OCI-LY7 (cell line): ENCODE results near the gene R3HCC1L. TPM values are rescaled to one million over a fixed set of nuclear protein-coding genes. Genes with fewer than 3 reads are reported as not detected.

Experiments used
- BruUV-seq: library from RNA; stranded (reverse); fragments of 400-500 nt; replicated peaks from 2 replicates; lab custom pipeline; 2021; lab: Mats Ljungman, UMichigan
- CTCF ChIA-PET: fragments of 300-600 bp; sonication (Branson Sonifier 250); formaldehyde crosslinking; loops from one replicate; lab custom pipeline; 2022; ENCODE audit warnings: antibody characterized with exemption; ENCODE audit not compliant: unreplicated experiment; lab: Charles Lee
- POLR2A ChIA-PET: fragments of 300-600 bp; sonication (Branson Sonifier 250); formaldehyde crosslinking; loops from one replicate; lab custom pipeline; 2022; ENCODE audit warnings: antibody characterized with exemption; lab: Charles Lee
- DNase-seq: peaks from one replicate; pipeline ENCODE4 v3.0.0-alpha.2; 2015; ENCODE audit warnings: low spot score
- H2AFZ ChIP-seq: fragments of 200-600 bp; sonication (generic), shearing (Covaris generic); 2 replicates; pipeline ENCODE4 v1.6.1; 2014; ENCODE audit warnings: mild to moderate bottlenecking, antibody characterized with exemption, low read length, moderate library complexity
- H3K27ac ChIP-seq: fragments of 200-600 bp; sonication (generic); 2 replicates; pipeline ENCODE4 v1.5.1; 2014; ENCODE audit warnings: mixed run types, low read depth, mild to moderate bottlenecking, moderate library complexity, low read length, inconsistent platforms; ENCODE audit not compliant: poor library complexity, severe bottlenecking
- H3K36me3 ChIP-seq: fragments of 200-600 bp; sonication (generic); 2 replicates; pipeline ENCODE4 v1.6.1; 2014; ENCODE audit warnings: mild to moderate bottlenecking, antibody characterized with exemption, low read length, moderate library complexity, mixed read lengths; ENCODE audit not compliant: insufficient read depth
- H3K4me1 ChIP-seq: fragments of 200-600 bp; sonication (generic); 2 replicates; pipeline ENCODE4 v1.5.1; 2014; ENCODE audit warnings: mild to moderate bottlenecking, low read length; ENCODE audit not compliant: insufficient read depth, poor library complexity, severe bottlenecking
- H3K4me2 ChIP-seq: fragments of 200-600 bp; sonication (generic); 2 replicates; pipeline ENCODE4 v1.6.1; 2014; ENCODE audit warnings: mild to moderate bottlenecking, low read length
- H3K4me3 ChIP-seq: fragments of 200-600 bp; sonication (generic); 2 replicates; pipeline ENCODE4 v1.5.1; 2014; ENCODE audit warnings: mild to moderate bottlenecking, low read depth, low read length; ENCODE audit not compliant: poor library complexity, severe bottlenecking
- H3K79me2 ChIP-seq: fragments of 200-600 bp; sonication (generic); 2 replicates; pipeline ENCODE4 v1.6.1; 2016; ENCODE audit warnings: low read depth, mild to moderate bottlenecking, low read length, moderate library complexity, mixed read lengths; ENCODE audit not compliant: insufficient read depth
- H3K9me2 ChIP-seq: fragments of 200-600 bp; sonication (generic); 2 replicates; pipeline ENCODE4 v1.6.1; 2016; ENCODE audit warnings: mild to moderate bottlenecking, low read length, mixed read lengths; ENCODE audit not compliant: insufficient read depth
- H3K9me3 ChIP-seq: fragments of 200-600 bp; sonication (generic); 2 replicates; pipeline ENCODE4 v1.6.1; 2014; ENCODE audit warnings: mild to moderate bottlenecking, mixed run types, low read length, mixed read lengths
- H4K20me1 ChIP-seq: fragments of 200-600 bp; sonication (generic); 2 replicates; pipeline ENCODE4 v1.6.1; 2014; ENCODE audit warnings: mild to moderate bottlenecking, antibody characterized with exemption, low read length, moderate library complexity, mixed read lengths; ENCODE audit not compliant: insufficient read depth
- EZH2phosphoT487 ChIP-seq: fragments of 200-600 bp; sonication (generic); IDR thresholded peaks from 2 replicates; pipeline ENCODE4 v1.6.1; 2018; ENCODE audit warnings: low read depth, borderline replicate concordance, mild to moderate bottlenecking, mixed run types, antibody characterized with exemption, low read length, moderate library complexity, mixed read lengths
- intact Hi-C: fragments of 100-400 bp; cut with micrococcal nuclease; formaldehyde crosslinking; loops from one replicate; pipeline ENCODE4 v1.10.0; 2022; ENCODE audit not compliant: unreplicated experiment
- total RNA-seq, 2 experiments: library from RNA; depleted of rRNA in 1 of 2; stranded (reverse); fragments of >200 nt in 1 of 2; shearing (Covaris generic) in 1 of 2; gene quantifications; 2 replicates each; pipeline ENCODE4 v1.2.3, GENCODE V29; 2014 to 2022
- TF ChIP-seq, protein P1 (sequence below): fragments of 200-600 bp; sonication (generic); conservative IDR thresholded peaks from 2 replicates; pipeline ENCODE4 v1.5.1; 2014; ENCODE audit warnings: mild to moderate bottlenecking, antibody characterized with exemption, low read length, moderate library complexity, mixed read lengths

The R3HCC1L gene
- total RNA-seq, 2 experiments from 2014 or later: 38.8 to 42.0 TPM

DNA sequence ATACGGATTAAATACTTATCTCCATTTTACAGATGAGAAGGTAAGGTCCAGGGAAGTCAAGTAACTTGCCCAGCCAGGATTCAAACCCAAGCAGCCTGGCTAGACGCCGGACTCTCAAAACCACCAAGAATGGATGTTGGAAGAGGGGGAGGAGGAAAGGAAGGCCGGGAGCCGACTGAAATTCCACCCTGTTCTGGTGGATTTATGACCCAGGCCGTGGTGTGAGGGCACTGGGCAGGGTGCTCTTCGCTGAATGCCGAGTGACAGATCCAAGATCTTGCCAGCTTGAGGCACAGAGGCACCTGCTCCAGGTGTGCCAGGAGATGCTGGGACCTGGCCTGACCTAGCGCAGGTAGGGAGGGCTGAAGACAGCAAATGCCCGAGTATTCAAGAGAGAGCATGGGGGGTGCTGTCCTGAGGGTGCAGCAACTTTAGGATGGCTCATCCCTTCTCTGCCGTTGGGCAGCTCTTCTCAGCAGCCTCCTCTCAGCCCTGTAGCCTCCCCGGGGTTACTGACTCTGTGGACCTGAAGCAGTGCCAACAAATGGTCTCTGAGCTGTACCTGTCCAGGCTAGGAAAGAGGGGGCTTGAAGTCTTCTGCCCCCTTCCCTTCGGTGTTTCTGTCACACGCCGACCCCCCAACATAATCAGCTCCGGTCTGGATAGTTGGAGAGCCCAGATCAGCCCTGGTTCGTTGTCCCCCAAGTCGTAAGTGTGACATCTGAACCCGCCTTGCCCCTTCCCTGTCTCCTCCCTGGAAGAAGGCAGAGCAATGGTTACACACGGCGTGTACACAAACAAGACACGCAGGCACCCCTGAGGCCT lies 132.8 kb downstream of the R3HCC1L start:
- H4K20me1 ChIP-seq: no peaks in the 10 kb centered on the region
- no peaks in the 10 kb centered on the region for H3K9me2 ChIP-seq
- H3K27ac ChIP-seq: no peak overlapping the region
- ChIA-PET POLR2A (no interaction called here), CTCF (no interaction called here)
- no peak overlapping the region for H2AFZ ChIP-seq
- intact Hi-C loops: no loop called here
- TF ChIP-seq, protein P1, sequence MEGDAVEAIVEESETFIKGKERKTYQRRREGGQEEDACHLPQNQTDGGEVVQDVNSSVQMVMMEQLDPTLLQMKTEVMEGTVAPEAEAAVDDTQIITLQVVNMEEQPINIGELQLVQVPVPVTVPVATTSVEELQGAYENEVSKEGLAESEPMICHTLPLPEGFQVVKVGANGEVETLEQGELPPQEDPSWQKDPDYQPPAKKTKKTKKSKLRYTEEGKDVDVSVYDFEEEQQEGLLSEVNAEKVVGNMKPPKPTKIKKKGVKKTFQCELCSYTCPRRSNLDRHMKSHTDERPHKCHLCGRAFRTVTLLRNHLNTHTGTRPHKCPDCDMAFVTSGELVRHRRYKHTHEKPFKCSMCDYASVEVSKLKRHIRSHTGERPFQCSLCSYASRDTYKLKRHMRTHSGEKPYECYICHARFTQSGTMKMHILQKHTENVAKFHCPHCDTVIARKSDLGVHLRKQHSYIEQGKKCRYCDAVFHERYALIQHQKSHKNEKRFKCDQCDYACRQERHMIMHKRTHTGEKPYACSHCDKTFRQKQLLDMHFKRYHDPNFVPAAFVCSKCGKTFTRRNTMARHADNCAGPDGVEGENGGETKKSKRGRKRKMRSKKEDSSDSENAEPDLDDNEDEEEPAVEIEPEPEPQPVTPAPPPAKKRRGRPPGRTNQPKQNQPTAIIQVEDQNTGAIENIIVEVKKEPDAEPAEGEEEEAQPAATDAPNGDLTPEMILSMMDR: no peak
- TF ChIP-seq EZH2phosphoT487: no peak
- BruUV-seq: no TSS peak
- no peaks in the 10 kb centered on the region for H3K9me3 ChIP-seq
- no peak overlapping the region for H3K4me3 ChIP-seq
- H3K36me3 ChIP-seq: no peaks in the 10 kb centered on the region
- H3K79me2 ChIP-seq: no peaks in the 10 kb centered on the region
- H3K4me1 ChIP-seq: no peaks in the 10 kb centered on the region
- no peak overlapping the region for H3K4me2 ChIP-seq
- DNase-seq: no peak

DNA sequence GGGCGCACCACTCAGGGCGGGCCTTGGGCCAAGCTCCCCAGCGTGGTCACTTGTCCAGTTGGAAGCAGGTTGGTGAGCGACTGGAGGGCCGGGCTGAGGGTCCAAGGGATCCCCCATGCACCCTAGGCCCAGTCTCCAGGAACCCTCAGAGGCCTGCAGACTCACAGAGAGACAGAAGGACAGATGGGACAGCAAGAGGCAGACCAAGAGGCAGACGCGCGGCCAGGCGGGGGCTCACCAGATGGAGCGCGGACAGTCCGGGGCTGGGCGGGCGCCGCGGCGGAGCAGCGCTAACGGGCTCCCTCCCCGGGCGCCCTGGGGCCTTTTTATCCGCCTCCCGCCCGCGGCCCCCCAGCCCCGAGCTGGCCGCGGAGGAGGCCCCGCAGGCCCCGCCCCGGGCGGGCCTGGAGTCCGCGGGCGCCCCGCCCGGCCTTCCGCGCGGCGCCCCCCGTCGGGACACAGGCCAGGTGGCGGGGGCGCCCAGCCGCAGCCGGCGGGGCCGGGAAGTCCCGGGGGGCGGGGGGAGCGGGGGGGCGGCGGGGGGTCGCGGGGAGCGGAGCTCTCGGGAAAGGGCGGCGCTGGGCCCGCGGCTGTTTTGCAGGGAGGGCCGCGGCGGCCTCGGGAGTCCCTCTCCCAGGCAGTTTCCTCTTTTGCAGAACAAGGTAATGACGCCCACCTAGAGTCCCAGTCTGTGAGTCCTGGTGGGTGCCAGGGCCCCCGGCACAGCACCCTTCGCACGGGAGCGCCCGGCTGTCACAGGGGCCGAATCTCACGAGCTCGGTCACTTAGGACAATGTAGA lies 133.6 kb downstream of the R3HCC1L start, which contains the start of gene LOXL4:
TSS of gene LOXL4 (minus strand) at position 301 of the 800 bp plus-strand sequence. CDS start 5,175 bp downstream, outside the sequence.
- ChIA-PET CTCF (no interaction called here), POLR2A (interaction anchor here (0.7 kb wide), 1 partner anchor 124 kb away, joined by 3 read pairs; no protein-coding TSS in a partner anchor)
- Histone ChIP-seq H4K20me1 (no peaks in the 10 kb centered on the region), H3K79me2 (no peaks in the 10 kb centered on the region), H3K4me1 (no peaks in the 10 kb centered on the region), H3K4me3 (peak within 1 kb of the TSS; percentile 30), H3K36me3 (no peaks in the 10 kb centered on the region), H3K4me2 (peak within 1 kb of the TSS; percentile 37; the same call in 1 of the 2 replicates), H2AFZ (no peak within 1 kb of the TSS), H3K27ac (no peak within 1 kb of the TSS), H3K9me2 (no peaks in the 10 kb centered on the region), H3K9me3 (no peaks in the 10 kb centered on the region)
- no peak for TF ChIP-seq EZH2phosphoT487
- TF ChIP-seq, protein P1: no peak
- DNase-seq: peak; percentile 27
- BruUV-seq: no TSS peak
- intact Hi-C loops: no loop called here
